HG03469 (cell line): ENCODE data around the gene PNPO.
"Not testable (repeated sequence)": the region's sequence is repeated elsewhere in the genome, so short reads cannot be mapped to it uniquely, and the experiment has no call there.

Experiments
- ATAC-seq: cut with Tn5 transposase; IDR thresholded peaks from one replicate; pipeline ENCODE4 v1.9.1; 2021; ENCODE audit warnings: mild to moderate bottlenecking, moderate library complexity, moderate number of reproducible peaks; ENCODE audit not compliant: unreplicated experiment

PNPO gene

DNA sequence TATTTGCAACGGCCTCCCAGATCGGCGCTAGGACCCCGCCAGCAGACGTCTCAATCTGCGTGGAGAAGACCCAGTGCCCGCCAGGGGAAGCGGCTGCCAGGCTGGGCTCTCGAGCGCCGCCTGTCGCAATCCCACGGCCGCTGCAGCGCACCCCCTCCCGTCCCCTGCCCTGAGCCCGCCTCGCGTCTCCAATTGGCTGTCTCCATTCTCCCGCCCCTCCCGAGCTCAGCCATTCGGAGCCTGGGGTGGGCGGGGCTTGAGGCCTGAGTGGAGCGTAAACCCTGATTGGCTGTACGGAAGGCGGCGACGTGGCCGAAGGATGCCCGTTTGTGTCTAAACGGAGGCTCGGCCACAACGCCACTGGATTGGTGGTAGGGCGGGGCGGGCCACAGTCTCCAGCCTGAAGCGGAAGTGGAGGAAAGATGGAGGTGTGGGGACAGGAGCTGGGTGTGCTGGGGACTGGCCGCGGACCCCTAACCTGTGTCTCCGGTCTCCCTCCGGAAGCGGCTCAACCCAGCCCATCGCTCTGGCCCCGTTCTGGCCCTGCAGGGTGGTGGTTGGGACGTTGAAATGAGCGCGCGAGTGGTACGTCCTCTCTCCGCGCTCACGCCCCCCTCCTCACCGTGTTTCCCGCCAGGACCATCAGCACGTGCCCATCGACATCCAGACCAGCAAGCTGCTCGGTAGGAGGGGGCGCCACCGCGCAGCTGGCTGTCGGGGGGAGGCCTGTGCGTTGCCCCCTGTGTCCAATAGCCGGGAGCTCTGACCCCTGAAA lies 29.5 kb downstream of the PNPO start, which contains the start of gene CDK5RAP3:
TSS of gene CDK5RAP3 (plus strand) at position 389 of the 775 bp plus-strand sequence. CDS start at position 423, 34 bp downstream.
- peak; percentile 86 for ATAC-seq

DNA sequence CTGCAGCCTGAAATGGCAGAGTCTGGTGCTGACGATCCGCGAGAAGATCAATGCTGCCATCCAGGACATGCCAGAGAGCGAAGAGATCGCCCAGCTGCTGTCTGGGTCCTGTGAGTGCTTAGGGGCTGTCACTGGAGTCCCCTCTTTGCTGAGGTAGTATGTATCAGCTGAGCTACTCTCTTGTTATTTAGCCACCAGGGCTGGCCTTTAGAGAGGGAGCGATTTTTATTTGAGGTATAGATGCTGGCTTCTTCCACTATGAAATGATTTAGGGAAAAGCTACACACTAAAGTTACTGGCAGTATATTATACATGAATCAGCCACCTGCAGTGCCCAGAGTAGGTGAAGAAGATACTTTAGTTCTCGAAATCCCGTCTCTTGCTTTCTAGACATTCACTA lies 32.2 kb downstream of the PNPO start:
- ATAC-seq: no peak

DNA sequence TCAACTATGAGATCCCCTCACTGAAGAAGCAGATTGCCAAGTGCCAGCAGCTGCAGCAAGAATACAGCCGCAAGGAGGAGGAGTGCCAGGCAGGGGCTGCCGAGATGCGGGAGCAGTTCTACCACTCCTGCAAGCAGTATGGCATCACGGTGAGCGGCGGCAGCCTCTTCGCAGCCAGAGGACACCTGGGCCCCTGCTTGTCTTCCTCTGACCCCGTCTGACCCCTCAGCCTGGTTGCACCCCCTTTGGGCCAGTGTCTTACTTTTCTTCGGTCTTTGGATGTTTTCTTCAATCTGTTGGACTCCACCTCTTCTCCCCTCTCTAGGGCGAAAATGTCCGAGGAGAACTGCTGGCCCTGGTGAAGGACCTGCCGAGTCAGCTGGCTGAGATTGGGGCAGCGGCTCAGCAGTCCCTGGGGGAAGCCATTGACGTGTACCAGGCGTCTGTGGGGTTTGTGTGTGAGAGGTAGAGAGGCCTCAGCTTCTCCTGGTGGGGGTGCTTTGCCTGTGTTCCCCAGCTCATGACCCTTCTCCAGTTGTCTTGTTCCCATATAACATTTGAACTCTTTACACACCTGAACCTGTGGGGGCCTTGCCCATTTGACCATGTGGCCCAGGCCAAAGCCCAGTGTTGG lies 33.9 kb downstream of the PNPO start:
- ATAC-seq: no peak

DNA sequence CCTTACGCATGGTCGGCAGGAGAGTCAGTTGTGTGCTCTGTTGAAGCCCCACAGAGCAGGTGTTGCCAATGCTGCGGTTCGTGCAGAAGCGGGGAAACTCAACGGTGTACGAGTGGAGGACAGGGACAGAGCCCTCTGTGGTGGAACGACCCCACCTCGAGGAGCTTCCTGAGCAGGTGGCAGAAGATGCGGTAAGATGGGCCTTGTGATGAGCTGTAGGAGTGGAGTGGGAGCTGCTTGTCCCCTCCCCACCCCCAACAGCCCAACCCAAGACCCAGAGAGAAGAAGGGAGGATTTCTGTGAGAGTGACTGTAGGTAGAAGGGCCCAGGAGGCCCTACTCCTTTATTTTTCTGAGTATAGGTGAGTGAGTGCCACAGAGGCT lies 34.4 kb downstream of the PNPO start:
- ATAC-seq: no peak

DNA sequence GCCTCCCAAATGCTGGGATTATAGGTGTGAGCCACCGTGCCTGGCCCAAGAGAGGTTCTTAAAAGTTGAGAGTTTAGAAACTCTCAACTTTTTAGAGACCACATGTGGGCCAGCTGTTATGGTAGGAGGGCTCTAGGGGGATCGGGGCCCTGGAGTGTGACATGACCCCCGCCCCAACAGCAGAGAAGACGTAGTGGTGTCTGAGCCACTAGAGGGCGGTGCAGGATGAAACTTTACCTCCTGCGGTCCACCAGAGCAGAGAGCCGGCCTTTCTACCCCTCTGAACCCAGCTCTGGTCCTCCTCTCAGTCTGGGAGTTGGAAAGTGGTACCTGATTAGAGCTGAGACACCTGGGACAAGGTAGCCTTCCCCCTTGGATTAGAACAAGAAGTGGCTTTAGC lies 37.0 kb downstream of the PNPO start:
- ATAC-seq: no peak

DNA sequence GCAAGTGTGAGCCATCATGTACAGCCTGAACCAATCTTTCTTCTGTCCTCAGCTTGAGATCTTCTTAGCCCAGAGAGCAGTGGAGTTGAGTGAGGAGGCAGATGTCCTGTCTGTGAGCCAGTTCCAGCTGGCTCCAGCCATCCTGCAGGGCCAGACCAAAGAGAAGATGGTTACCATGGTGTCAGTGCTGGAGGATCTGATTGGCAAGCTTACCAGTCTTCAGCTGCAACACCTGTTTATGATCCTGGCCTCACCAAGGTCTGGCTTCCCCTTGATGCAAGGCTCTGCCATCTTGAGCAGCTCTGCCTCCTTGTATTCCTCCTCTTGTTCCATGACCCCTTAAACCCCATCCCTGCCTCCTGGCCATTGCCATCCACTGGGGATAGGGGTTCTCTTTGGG lies 39.2 kb downstream of the PNPO start:
- no peak for ATAC-seq

DNA sequence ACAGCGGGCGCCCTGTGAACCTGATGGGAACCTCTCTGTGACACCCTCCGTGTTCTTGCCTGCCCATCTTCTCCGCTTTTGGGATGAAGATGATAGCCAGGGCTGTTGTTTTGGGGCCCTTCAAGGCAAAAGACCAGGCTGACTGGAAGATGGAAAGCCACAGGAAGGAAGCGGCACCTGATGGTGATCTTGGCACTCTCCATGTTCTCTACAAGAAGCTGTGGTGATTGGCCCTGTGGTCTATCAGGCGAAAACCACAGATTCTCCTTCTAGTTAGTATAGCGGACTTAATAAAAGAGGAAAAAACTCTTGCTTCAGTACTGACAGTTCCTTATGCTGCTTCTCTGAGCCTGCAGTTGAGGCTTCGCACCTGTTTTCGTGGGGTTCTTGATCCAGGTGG lies 40.1 kb downstream of the PNPO start:
- ATAC-seq: no peak

DNA sequence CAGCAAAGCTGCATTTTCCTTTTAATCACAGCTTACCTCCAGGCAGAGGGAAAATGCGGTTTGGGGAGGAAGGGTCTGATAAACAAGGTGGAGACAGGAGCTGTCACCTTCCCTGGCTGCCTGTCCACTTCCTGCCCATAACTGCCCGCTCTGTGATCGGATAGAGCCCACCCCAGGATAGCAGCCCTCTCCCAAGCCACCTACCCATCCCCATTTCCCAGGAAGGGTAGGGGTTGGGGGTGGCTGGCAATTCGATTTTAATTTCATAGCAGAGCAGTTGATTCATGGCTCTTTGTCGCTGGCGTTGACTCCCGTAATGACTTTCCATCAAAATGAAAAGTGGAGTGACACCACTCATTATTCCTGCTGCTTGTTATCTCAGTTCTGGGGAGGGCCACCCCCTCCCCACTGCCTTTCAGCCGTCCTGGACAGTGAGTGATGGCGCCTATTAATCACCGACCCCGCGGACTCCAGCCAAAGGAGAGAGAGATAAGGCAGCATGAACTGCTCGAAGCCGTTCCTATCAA lies 40.8 kb downstream of the PNPO start:
- no peak for ATAC-seq

DNA sequence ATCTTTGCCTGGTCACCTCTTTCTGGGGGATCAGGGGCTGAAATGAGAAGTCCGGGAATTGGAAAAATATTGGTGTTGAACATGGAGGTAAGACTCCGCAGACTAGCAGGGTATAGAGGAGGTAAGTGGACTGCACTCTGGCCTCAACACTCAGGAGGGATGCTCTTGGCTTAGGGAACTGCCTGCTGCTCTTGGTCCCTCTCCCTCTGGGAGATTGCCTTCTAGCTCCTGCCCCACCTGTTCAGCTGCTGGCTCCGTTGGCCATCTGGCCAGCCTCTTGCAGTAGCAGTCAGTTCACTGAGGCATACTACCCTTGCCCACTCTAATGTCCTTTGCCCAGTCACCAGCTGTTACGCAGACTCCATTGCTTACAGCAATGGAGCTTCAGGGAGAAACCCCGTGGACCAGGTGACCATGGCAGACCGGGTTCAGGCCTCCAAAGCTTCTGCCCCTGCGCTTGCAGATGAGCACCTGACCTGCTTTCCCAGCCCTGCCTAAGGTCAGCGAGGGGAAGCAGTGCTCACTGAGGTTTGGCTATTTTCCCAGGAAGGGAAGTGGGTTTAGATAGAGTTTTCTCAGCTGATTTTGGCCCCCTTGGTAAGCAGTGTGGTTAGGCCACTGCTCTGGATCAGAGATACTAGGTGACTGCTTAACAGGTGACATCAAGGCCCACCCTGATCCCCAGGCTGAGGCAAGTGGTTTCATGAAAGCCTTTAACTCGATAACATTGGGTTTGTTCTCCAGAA lies 41.4 kb downstream of the PNPO start:
- no peak for ATAC-seq

DNA sequence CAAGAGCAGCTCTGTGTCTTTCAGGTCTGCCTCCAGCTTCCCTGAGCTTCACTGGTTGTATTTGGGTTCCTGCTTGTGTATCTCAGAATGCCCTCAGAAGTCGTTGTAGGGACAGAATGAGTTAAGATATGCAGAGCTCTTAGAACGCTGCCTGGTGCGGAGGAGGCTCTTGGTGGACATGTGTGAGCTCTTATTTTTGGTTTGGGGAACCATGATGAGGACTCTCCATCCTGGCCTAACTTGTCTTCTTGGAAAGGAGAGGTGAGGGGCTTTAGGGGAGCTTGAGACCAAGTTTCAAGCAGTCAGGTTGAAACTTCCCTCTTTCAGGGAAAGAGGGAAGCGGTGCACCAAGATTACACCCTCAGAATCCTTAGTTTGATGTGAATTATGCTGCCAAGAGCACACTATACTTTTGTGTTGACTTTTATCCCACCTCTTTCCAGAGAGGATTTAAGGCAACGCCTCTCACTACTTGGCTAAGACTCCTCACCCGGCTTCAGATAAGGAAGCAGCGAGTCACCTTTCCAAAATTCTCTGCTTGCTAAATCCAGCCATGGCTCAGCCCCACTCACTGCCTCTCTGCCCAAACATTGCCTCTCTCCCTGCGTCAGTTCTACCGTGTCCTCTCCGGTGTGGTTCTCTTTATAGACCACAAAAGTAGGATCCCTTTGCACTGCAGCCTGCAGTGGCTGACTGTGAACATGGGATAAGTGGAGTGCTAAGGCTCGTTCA lies 42.3 kb downstream of the PNPO start:
- no peak for ATAC-seq

DNA sequence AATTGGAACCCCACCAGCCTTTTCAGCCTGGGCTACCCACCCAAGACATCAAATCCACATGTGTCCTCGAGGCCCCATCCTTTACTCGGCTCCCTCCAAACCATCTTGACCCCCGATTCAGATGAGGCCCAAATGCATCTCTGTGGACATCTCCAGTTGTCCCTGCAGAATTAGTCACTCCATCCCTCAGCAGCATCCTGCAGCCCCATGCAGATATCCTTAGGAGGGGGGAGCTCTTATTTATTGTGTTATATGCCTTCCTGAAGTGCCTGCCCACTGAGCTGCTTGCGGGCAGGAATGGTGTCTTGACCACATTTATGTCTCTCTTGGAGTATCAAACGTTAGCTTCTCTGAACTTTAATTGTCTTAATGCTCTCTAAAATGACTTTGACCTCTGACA lies 45.1 kb downstream of the PNPO start:
- no peak for ATAC-seq

DNA sequence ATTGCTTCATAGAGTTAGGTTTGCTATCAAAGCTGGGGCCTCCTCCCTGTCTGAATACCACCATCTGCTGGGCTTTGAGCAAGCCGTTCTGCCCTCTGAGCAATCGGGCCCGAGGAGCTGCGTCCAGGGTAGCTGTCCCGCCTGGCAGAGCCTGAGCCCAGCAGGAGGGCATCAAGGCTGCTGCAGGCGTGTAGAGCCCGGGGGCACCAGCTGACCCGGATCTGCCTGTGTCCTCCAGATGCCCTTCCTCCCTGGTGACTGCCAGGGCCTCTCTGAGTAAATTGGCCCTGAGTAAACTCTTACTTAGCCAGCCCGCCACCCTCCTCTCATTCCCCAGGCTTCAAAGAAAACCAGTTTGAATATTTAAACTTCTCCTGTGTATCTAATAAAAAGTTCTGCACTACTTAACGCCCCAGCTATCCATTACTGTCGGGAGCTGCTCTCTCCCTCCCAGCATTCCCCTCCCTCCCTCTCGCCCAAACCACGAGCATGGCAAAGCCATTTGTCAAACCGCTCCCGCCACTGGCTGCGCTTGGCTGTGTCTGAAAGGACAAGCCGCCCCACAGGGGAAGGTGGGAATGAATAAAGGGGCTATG lies 46.0 kb downstream of the PNPO start:
- no peak for ATAC-seq

DNA sequence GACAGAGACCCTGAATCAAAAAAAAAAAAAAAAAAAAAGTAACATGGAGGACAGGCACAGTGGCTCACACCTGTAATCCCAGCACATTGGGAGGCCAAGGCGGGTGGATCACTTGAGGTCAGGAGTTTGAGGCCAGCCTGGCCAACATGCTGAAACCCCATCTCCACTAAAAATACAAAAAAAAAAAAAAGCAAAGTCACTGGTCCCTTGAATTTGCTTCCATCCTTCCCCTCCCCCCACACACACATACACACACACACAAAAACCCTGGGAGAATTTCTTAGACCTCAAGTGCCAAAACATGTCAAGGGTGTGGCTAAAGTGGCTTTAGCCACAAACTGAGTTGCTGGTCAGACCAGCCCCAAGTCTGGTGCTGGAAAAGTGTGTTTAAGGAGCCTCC lies 47.1 kb downstream of the PNPO start:
- not testable (repeated sequence) for ATAC-seq

DNA sequence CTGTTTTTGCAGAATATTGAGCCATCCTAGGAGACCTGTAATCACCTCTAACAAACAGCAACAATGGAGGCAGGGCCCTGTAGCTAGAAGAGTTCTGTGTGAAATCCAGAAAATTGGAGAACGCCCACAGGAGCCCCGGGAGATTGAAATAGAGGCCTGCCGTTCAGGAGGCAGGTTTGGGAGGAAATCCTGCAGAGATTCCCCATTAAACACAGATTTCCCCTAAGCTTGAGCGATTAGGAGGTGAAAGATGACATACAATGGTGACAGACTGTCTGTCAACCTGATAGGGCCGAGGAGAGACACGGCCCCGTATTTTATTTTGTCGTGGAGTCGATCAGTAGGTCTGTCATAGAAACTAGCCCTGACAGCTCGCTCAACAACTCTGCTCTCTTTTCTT lies 47.8 kb downstream of the PNPO start:
- ATAC-seq: no peak

DNA sequence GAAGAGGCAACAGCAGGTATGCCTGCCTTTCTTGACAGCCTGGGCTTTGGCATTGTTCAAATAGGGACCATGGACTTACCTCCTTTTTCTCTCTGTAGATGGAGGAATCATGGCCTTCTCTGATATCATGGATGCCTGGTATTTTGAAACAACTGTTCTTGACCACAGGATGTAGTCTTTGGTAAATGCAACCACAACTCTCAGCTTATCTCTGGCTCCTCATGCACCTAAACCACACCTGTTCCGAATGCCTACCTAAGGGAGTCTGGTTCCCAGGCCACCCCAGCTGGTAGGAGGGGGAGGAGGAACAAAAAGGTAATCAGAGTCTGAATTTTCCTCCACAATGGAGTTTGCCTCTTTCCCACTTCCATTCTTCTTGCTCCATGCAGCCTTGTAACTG lies 48.3 kb downstream of the PNPO start:
- ATAC-seq: no peak

DNA sequence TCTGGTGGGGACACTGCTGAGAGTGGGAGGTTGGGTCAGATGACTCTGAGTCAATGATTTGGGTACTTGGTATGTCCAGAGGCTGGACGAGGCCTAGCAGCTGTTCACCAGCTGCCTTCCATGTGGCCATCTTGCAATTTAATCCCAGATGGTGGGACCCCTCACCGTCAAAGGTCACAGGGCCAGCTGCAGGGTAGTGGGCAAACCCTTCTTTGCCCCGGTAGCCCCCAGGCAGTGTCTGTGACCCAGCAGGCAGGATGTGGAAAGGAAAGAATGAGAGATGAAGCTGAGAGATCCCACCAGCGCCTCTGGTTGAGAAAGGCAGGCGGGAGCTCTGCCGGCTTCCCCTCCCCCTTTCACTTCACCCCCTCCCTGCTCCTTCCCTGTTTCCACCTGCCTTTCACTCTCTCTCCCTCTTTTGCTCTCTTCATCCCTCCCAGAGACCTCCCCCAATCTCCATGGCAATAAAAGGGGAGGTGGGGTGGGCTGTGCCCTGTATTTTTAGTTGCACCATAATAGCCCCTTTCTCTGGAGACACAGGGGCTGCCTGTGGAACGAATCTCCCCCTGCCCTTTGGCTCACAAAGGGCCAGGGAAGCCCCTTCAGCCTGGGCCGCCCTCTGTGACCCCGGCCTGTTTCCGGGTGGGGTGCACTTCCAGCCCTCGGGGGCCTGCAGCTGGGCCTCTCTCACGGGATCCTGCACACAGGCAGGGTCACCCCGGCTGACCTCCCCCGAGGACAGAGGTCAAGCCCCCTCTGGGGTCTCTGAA lies 49.8 kb downstream of the PNPO start:
- ATAC-seq: no peak

DNA sequence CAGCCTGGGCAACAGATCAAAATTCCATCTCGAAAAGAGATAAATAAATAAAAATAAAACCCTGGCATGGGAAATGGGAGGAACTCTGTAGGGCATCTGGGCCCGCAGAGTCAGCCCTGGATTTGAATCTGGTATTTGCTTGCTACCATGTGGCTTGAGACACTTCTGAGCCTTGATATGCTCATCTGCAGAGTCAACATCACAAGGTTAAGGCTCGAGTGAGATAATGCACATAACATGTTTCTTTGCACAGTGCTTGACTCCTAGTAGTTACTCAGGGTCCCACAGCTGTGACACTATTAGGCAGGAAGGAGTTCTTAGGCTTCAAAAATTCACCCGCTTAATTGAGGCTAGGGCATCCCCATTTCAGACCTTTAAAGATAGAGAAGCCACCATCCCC lies 50.8 kb downstream of the PNPO start:
- no peak for ATAC-seq

DNA sequence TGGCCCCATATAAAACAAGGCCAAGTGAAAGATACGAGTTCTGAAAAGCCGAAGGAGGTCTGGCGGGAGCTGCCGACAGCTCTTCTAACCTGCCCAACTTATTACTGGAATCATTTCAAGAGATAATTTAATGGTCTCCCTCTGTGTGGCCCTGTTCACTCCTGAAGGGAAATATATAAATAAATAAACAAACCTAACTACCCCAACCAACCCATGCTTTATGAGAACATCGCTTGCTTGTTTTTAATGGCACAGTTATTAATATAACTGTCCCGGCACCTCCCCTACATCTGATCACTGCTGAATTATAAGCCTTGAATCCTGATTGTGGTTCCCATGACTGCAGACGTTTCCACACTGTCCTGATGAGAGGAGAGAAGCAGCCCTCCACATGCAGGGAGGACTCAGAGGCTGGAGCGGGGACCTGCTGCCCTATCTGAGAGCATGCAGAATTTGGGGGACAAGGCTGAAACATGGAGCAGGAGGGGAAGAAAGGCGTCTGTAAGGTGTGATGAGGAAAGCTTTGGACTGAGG lies 51.7 kb downstream of the PNPO start:
- ATAC-seq: no peak

DNA sequence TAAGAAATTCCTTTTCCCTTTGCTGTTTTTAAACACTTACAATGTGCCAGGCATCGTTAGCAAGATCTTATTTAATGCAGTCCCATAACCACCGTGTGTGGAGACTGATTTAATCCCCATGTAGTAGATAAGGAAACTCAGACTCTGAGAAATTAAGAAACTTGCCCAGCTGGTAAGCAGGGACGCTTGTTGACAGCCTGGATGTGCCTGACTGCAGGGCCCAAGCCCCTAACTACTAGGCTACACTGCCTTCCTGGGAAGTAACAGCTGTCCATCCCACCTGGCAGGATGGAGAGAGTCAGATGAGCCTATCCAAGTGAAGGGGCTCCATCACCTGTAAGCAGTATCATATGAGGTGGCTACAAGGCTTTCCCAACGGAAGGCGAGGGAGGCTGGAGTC lies 52.6 kb downstream of the PNPO start:
- ATAC-seq: no peak

DNA sequence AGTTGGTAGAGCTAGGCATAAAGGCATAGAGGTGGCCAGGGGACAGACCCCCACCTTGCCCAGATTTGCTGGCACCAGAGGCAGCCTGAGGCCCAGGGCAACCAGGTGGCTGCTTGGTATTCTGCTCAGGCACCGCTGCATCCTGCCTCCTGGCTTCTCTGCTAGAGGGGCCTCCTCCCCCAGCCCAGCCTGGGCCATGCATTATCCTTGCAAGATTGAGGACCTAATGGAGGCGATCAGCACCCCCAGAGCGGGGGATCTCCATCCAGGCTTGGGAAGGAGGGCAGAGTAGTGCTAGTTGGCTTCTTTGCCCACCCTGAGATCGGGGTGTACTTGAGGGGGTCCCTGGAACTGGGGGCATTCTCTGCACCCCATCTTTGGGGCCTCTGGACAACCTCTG lies 53.4 kb downstream of the PNPO start:
- ATAC-seq: no peak
